Lower lobe of right lung (tissue), 2 donors: ENCODE data around the gene DPH3. TPM values are rescaled to one million over a fixed set of nuclear protein-coding genes. Genes with fewer than 3 reads are reported as not detected.

ENCODE experiments used
- ATAC-seq, 2 donors: fragments of 200-7000 bp; cut with Tn5 transposase; one replicate each; pipeline ENCODE4 v1.9.1; 2020 to 2022; ENCODE audit warnings: mild to moderate bottlenecking in 2 of 2, moderate library complexity in 2 of 2
- DNase-seq: peaks from one replicate; pipeline ENCODE4 v3.0.0-alpha.2; 2020
- H3K27ac ChIP-seq: fragments of 200-600 bp; one replicate; pipeline ENCODE4 v1.8.0; 2022
- H3K27me3 ChIP-seq: fragments of 200-600 bp; one replicate; pipeline ENCODE4 v1.8.0; 2022; ENCODE audit warnings: low read depth
- H3K36me3 ChIP-seq: fragments of 200-600 bp; one replicate; pipeline ENCODE4 v1.8.0; 2022; ENCODE audit warnings: mild to moderate bottlenecking
- H3K4me1 ChIP-seq: fragments of 200-600 bp; one replicate; pipeline ENCODE4 v1.8.0; 2022
- H3K4me3 ChIP-seq: fragments of 200-600 bp; one replicate; pipeline ENCODE4 v1.8.0; 2022; ENCODE audit warnings: mild to moderate bottlenecking
- H3K9me3 ChIP-seq: fragments of 200-600 bp; one replicate; pipeline ENCODE4 v1.8.0; 2022
- intact Hi-C: fragments of 100-400 bp; cut with DNase I; formaldehyde crosslinking; loops from one replicate; pipeline ENCODE4 v1.11.0; 2022
- total RNA-seq: library from RNA; stranded (reverse); fragmentation: NEBNext Ultra II Directional; extraction: Animal tissue kit (Norgen Biotek cat#: 25700); gene quantifications from one replicate; pipeline ENCODE4 v1.2.1, GENCODE V29; 2021
- TF ChIP-seq, protein P1 (sequence below): fragments of 200-600 bp; IDR thresholded peaks from one replicate; pipeline ENCODE4 v1.8.0; 2022; ENCODE audit warnings: antibody characterized with exemption, mild to moderate bottlenecking
- donor health status: DM: no; HTN: yes; CAD: no; lungs with severe emphysema.

The DPH3 gene
- total RNA-seq, 1 donor from 2014 or later, result 29.0 TPM

DNA sequence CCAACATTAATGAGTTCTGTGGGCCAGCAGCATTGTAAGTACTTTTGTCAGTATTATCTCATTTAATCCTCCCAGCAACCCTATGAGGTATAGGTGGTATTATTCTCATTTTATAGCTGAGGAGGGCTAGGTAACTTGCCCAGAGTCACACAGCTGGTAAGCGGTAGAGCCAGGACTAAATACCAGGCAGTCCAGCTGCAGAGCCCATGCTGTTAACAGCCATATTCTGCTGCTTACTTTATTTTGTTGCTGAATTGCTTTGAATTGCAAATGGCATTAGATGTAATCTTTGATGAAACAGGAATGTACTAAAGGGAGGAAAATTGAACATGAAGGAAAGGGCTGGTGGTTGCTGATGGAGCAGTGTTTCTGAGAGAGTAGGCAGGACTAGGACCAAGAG, 19.9 kb upstream of the DPH3 start:
- Histone ChIP-seq H3K4me1 (no peaks in the 10 kb centered on the region), H3K36me3 (peaks cover 7% of the 10 kb centered on the region), H3K27me3 (no peaks in the 10 kb centered on the region), H3K27ac (no peak overlapping the region), H3K4me3 (no peak overlapping the region), H3K9me3 (no peaks in the 10 kb centered on the region)
- TF ChIP-seq, protein P1, sequence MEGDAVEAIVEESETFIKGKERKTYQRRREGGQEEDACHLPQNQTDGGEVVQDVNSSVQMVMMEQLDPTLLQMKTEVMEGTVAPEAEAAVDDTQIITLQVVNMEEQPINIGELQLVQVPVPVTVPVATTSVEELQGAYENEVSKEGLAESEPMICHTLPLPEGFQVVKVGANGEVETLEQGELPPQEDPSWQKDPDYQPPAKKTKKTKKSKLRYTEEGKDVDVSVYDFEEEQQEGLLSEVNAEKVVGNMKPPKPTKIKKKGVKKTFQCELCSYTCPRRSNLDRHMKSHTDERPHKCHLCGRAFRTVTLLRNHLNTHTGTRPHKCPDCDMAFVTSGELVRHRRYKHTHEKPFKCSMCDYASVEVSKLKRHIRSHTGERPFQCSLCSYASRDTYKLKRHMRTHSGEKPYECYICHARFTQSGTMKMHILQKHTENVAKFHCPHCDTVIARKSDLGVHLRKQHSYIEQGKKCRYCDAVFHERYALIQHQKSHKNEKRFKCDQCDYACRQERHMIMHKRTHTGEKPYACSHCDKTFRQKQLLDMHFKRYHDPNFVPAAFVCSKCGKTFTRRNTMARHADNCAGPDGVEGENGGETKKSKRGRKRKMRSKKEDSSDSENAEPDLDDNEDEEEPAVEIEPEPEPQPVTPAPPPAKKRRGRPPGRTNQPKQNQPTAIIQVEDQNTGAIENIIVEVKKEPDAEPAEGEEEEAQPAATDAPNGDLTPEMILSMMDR, result no peak
- intact Hi-C loops, result no loop called here
- DNase-seq (no peak), ATAC-seq (no peak)

DNA sequence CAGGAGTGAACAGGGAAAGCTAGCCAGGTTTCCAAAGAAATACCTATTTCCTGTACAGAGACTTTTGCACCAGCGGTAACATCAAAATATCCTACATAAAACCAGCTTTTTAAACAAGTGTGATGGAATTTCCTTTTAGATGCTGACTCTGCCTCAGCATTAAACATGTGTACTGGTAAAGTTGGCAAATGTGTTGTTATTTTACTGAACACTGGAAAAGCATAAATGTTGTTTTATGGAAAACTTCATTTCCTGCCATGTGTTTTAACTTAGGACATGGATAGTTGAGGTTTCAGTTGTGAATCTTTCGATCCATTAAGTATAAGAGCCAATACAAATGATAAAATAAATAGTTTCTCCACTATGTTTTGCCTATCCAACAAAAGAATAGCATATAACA, 15.9 kb upstream of the DPH3 start:
- H3K27me3 ChIP-seq, result no peaks in the 10 kb centered on the region
- intact Hi-C loops, result no loop called here
- DNase-seq (no peak), ATAC-seq (no peak)
- no peak overlapping the region for H3K27ac ChIP-seq
- no peak overlapping the region for H3K4me3 ChIP-seq
- H3K36me3 ChIP-seq, result peaks cover 4% of the 10 kb centered on the region
- TF ChIP-seq, protein P1, result no peak
- H3K4me1 ChIP-seq, result no peaks in the 10 kb centered on the region
- H3K9me3 ChIP-seq, result no peaks in the 10 kb centered on the region

- H3K27me3 ChIP-seq, result no peaks in the 10 kb centered on the region
- DNase-seq, result no peak
- H3K4me1 ChIP-seq, result no peaks in the 10 kb centered on the region
- H3K27ac ChIP-seq, result no peak overlapping the region
- TF ChIP-seq, protein P1, result no peak
- H3K4me3 ChIP-seq, result no peak overlapping the region
- intact Hi-C loops, result no loop called here
- peaks cover 13% of the 10 kb centered on the region for H3K36me3 ChIP-seq
- H3K9me3 ChIP-seq, result no peaks in the 10 kb centered on the region
- ATAC-seq, result peak in 1 of 2 donors; percentile 38
These were observed 14.5 kb upstream of the DPH3 start for GRCh38 chr3:16279010-16279801.

GRCh38 chr3:16277471-16277870, 12.7 kb upstream of the DPH3 start:
- ATAC-seq (no peak), DNase-seq (no peak)

GRCh38 chr3:16273867-16274266, 9.1 kb upstream of the DPH3 start:
- intact Hi-C loops, result no loop called here
- Histone ChIP-seq H3K27ac (no peak overlapping the region), H3K9me3 (no peaks in the 10 kb centered on the region), H3K4me3 (no peak overlapping the region), H3K36me3 (peaks cover 59% of the 10 kb centered on the region), H3K4me1 (no peaks in the 10 kb centered on the region), H3K27me3 (no peaks in the 10 kb centered on the region)
- TF ChIP-seq, protein P1, result no peak
- ATAC-seq (no peak), DNase-seq (no peak)

More at GRCh38 chr3:16277471-16277870, 12.7 kb upstream of the DPH3 start:
- TF ChIP-seq, protein P1, result no peak
- Histone ChIP-seq H3K27me3 (no peaks in the 10 kb centered on the region), H3K27ac (no peak overlapping the region), H3K36me3 (peaks cover 29% of the 10 kb centered on the region), H3K4me1 (no peaks in the 10 kb centered on the region), H3K9me3 (no peaks in the 10 kb centered on the region), H3K4me3 (no peak overlapping the region)
- intact Hi-C loops, result no loop called here
